Stimulated activated CD8-positive, alpha-beta memory T cell treated with anti-CD3 and anti-CD28 coated beads, Interleukin-15, amount 100 ng/mL, for 24 hours (primary cell): ENCODE measurements around the gene RD3L.

Experiments used
- DNase-seq: peaks from one replicate; pipeline ENCODE4 v3.0.0-alpha.2; 2020; ENCODE audit warnings: low read depth

Gene RD3L

DNA sequence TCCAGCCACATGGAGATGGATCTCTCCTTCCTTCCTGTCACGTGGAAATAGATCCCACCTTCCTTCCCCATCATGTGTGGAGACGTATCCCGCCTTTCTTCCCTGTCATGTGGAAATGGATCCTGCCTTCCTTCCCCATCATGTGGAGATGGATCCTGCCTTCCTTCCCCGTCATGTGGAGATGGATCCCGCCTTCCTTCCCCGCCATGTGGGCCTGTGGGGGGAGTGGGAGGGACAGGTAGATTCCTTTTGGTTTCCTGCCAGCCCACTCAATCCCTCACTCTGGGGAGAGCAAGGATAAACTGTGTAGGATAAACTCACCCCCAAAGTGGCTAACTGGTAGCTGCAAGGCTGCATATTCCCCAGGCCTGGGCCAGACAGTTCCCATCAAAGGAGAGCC is 45.8 kb downstream of the RD3L start:
- no peak for DNase-seq

DNA sequence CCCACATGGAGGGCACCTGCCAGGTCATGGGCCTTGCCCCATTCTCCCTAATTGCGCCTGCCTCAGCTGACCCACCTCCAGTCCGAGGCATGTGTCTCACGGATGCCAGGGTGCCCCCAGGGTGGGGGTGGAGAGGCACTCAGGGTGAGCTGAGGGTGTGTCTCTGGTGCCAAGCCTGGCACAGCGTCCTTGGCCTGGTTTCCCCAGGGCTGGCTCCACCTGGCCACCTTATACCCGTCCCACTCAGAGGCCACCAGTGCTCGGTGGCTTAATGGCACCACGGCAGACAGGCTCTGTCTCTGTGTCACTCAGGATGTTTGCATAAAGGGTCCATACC is 47.6 kb downstream of the RD3L start:
- DNase-seq: no peak

DNA sequence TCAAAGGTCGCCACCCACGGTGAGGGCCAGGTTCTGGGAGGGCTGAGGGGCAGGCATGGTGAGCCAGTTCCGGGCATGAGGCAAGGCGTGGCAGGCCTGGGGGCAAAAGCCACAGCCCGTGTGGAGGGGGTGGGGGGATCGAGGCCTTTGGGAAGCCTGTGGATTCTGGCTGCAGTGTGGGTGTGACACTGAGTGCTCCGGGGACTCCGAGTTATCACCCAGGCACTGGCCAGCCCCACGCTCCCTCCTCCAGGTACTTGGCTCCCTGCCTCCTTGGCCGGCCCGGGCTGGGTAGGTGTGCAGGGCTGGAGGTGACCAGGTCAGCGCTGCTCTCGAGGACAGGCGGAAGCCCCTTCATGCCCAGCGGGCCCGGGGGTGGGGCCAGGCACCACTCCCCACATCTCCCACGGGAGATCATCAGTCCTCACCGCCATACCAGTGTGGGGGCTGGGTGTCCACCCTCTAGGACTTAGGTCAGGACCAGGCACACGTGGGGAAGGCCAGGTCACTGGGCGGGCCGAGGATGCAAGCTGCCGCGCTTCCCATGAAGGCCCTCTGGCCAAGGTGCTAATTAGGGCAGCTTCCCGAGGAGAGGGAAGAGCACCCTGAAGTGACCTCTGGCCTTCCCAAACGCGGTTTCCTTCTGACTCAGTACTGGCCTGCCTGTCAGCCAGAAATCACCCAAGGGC is 48.2 kb downstream of the RD3L start:
- DNase-seq: no peak

DNA sequence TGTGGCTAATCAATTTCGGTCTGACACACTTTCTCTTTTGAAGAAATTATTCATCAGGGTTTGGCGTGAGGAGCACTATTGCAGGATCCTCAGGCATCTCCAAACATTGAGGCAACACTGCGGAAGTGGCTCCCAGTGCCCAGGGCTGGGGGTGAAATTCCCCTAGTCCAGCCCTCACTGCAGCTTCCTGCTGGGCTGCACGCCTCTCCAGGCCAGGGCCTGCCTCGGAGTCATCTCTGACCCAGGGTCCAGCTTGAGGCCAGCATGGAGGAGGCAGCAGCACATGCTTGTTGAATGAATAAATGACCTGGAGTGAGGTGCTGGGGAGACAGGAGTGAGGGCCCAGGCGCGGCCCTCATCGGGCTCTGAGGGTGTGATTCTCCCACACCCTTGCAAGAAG is 50.1 kb downstream of the RD3L start:
- no peak for DNase-seq

DNA sequence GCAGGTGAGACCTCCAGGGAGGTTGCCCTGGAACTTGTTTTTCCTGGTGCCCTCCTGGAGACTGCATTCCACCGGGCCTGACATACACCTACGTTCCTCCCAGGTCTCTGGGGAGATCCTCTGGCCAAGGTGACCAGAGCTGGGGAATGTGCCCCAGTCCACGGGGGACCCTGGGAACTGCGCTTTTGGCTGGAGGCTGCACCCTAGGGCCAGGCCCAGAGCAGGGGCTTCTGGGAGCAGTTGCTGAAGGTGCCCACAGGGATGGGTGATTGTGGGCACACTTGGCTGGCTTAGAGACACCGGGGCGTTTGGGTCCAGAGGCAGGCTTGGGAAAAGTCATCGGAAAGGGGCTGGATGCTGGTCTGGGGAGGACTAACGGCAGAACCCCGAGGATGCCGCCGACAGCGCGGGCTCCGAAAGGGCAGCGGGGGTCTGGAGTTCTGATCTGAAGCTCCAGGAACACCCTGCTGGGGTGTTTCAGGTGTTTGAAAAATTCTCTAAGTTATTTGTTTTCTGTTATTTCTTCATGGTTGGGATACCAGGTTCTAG is 50.6 kb downstream of the RD3L start:
- DNase-seq: no peak

DNA sequence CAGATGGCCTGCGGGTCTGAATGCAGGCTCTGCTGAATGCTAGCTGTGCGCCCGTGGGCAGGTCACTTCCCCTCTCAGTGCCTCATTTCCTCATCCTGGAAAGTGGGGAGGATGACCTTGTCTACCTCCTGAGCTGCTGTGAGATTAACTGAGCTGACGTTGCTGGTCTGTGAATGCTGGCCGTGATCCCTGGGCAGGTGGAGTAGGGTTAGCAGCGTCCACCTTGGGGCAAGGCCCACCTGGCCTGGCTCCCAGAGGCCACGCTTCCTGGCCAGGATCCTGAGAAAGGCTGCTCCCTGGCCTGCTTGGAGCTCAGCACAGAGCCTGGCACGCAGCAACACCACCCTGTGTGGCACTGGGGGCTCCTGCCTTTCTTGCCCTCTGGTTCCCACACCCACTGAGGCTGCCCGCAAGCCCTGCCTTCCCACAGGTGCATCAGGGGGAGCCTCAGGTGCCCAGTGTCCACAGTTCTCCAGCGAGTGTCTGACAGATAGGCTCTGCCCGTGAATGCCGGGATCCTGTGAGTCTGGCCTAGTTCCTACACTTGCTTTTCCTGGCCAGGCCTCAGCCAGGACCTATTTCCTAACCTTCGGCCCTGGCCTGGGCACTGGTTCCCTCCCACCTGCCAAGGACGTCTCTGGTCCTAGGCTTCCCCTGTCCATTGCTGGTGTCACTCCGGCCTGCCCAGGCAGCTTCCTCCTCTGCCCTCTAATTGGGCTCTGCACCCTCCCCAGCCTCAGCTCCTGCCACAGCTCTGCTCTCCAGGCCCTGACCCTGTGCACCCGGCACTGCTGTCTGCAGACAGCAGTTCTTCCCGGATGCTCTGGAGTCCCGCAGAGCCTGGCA is 51.3 kb downstream of the RD3L start:
- DNase-seq: no peak
